ENCODE measurements around the gene TBC1D28.
"Not testable (repeated sequence)": the region's sequence is repeated elsewhere in the genome, so short reads cannot be mapped to it uniquely, and the experiment has no call there.

DNA sequence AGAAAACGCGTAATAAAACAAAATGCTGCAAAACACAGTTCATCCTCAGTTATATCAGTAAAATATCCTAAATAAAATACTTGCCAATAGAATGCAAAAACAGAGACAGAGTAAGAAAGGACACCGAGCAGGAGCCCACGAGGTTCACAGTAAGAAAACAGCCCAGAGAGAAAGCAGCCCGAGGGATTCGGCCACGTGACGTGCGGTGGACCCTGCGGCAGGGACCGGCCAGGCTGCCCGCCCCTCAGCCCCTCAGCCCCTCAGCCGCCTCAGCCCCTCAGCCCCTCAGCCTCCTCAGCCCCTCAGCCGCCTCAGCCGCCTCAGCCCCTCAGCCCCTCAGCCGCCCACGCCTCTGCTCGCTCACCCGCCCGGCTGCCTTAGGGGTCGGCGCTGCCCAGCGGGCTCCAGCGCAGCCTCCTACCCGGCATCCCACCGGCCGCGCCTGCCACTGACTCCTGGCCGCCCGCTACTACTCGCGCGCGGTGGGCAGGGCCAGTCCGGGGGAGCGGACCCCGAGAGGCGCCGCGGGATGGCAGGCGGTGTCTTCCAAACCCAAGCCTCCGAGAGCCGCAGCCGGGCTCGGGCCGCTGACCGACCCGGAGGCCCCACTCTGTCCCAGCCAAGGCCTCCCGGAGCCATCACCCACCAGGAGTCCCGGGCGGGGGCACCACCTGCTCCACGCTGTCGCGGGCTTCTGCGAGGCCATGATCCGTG, 9.5 kb downstream of the TBC1D28 start:
- TF ChIP-seq BACH2 (CRISPR knock-in tag; IDR thresholded peaks at IDR 0.05; ENCODE audit: borderline replicate concordance); TSHZ2 (CRISPR knock-in tag; IDR thresholded peaks at IDR 0.05); ZC3H10 (CRISPR knock-in tag; IDR thresholded peaks at IDR 0.05); CSDC2 (CRISPR knock-in tag; IDR thresholded peaks at IDR 0.05); ZNF565 (CRISPR knock-in tag; conservative IDR thresholded peaks at IDR 0.05; ENCODE audit: low read depth); TCF4 (CRISPR knock-in tag; IDR thresholded peaks at IDR 0.05; ENCODE audit: borderline replicate concordance); ESRRG (CRISPR knock-in tag; IDR thresholded peaks at IDR 0.05); ZFP3 (CRISPR knock-in tag; IDR thresholded peaks at IDR 0.05); GLIS3 (CRISPR knock-in tag; IDR thresholded peaks at IDR 0.05); ARNTL (CRISPR knock-in tag; IDR thresholded peaks at IDR 0.05; ENCODE audit: borderline replicate concordance, low read depth); PATZ1 (CRISPR knock-in tag; IDR thresholded peaks at IDR 0.05; ENCODE audit: borderline replicate concordance); ISL1 (CRISPR knock-in tag; IDR thresholded peaks at IDR 0.05): not testable (repeated sequence)
- TF ChIP-seq, protein P1, sequence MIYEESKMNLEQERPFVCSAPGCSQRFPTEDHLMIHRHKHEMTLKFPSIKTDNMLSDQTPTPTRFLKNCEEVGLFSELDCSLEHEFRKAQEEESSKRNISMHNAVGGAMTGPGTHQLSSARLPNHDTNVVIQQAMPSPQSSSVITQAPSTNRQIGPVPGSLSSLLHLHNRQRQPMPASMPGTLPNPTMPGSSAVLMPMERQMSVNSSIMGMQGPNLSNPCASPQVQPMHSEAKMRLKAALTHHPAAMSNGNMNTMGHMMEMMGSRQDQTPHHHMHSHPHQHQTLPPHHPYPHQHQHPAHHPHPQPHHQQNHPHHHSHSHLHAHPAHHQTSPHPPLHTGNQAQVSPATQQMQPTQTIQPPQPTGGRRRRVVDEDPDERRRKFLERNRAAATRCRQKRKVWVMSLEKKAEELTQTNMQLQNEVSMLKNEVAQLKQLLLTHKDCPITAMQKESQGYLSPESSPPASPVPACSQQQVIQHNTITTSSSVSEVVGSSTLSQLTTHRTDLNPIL (CRISPR knock-in tag; IDR thresholded peaks at IDR 0.05; ENCODE audit: low read depth), result not testable (repeated sequence)
- TF ChIP-seq, protein P2, sequence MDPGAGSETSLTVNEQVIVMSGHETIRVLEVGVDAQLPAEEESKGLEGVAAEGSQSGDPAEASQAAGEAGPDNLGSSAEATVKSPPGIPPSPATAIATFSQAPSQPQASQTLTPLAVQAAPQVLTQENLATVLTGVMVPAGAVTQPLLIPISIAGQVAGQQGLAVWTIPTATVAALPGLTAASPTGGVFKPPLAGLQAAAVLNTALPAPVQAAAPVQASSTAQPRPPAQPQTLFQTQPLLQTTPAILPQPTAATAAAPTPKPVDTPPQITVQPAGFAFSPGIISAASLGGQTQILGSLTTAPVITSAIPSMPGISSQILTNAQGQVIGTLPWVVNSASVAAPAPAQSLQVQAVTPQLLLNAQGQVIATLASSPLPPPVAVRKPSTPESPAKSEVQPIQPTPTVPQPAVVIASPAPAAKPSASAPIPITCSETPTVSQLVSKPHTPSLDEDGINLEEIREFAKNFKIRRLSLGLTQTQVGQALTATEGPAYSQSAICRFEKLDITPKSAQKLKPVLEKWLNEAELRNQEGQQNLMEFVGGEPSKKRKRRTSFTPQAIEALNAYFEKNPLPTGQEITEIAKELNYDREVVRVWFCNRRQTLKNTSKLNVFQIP (CRISPR knock-in tag; IDR thresholded peaks at IDR 0.05; ENCODE audit: borderline replicate concordance, low read depth), result not testable (repeated sequence)

Data from SK-N-SH treated with all-trans-retinoic acid at 6 μM for 48 hours (cell line).